Bronchial smooth muscle cell (primary cell): ENCODE results near the gene ACP7. TPM values are rescaled to one million over a fixed set of nuclear protein-coding genes. Genes with fewer than 3 reads are reported as not detected.

Experiments
- total RNA-seq: library from RNA; depleted of rRNA; stranded (reverse); fragments of >200 nt; gene quantifications from 2 replicates; pipeline ENCODE4 v1.2.1, GENCODE V29; 2014

Gene ACP7, protein sequence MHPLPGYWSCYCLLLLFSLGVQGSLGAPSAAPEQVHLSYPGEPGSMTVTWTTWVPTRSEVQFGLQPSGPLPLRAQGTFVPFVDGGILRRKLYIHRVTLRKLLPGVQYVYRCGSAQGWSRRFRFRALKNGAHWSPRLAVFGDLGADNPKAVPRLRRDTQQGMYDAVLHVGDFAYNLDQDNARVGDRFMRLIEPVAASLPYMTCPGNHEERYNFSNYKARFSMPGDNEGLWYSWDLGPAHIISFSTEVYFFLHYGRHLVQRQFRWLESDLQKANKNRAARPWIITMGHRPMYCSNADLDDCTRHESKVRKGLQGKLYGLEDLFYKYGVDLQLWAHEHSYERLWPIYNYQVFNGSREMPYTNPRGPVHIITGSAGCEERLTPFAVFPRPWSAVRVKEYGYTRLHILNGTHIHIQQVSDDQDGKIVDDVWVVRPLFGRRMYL
- total RNA-seq: 0.16 and 0.17 TPM in 2 replicates

DNA sequence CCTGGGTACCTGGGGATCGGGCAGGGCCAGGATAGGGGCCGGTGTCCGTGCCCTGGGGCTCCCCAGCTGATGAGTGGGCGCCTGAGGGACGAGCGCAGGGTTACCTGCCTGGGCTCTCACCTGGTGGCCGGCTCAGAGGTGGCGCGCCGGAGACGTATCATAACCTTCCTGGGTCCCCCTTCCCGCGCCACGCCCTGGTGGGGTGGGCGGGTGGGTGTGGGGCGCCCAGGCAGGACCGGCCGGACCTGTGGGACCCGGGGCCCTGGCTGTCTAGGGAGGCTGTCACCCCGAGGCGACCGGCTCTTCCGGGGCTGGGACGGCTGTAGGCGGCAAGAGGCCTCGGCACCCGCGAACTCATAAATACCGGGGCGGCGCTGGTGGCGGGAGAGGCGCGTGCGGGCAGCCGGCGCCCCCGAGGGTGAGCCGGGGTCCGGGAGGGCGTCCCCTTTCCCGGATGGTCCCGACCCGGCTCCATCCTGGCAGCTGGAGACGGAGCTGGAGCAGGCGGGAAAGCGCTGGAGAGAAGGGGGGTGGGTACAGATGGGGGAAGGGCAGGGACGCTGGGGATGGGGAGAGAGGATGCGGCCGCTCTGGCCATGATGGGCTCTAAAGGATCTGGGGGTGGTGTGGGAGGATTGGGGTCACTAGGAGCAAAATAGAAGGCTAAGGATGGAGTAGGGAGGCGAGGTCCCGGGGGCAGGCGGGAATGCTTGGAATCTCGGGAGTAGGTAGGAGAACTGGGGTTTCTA, at the start of gene ACP7:
ACP7 (plus strand) TSS at position 386 of the 749 bp plus-strand sequence. CDS start 902 bp downstream, outside the sequence.

DNA sequence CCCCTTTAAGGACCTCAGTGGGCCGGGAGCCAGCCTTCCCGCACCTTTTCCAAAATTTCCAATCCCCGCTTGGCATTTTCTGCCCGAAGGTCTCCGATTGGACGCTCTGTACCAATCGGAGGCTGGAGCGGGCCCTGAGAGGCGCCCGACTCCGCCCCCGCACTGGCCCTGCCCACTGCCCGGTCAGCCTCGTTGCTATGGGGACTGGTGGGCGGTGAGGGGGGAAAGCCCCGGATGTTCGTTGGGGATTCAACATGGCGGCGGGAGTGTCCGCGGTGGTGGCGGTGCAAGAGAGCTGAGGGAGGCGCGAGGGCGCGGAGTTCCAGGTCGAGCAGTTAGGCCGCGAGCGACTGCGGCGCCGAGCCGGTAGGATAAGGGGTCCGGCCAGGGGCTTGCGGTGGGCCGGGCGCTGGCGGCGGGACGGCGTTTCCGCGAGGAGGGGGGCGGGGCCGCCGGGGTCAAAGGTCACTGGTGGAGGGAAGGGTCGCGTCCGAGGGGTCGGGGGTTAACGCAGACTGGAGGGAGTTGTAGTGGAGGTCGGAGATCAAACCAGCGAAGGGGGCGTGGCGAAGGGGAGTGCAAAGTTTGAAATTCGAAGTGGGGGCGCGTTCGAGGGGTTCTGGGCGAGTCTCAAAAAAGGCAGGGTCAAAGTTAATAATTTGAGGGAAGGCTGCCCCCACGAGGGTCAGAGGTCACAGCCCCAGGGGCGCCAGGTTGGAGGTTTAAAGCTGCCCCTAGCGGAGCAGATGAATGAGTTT, 41.6 kb downstream of the ACP7 start, which contains the start of gene PAK4:
PAK4 (plus strand) TSS at position 233 of the 758 bp plus-strand sequence. CDS start 43,768 bp downstream, outside the sequence.

Other genes with a start within 250 kb of the ACP7 start
- gene HNRNPL, start 234.4 kb upstream of the ACP7 start, total RNA-seq: 117 and 176 TPM in 2 replicates
- 1.7 and 2.3 TPM in 2 replicates for gene RINL, start 206.1 kb upstream of the ACP7 start, total RNA-seq
- 66.5 and 68.5 TPM in 2 replicates for gene SIRT2, start 184.8 kb upstream of the ACP7 start, total RNA-seq
- 5.9 and 7.4 TPM in 2 replicates for gene NFKBIB, start 184.4 kb upstream of the ACP7 start, total RNA-seq
- gene CCER2, start 172.2 kb upstream of the ACP7 start, total RNA-seq: not detected in 2 replicates
- 10.6 and 11.2 TPM in 2 replicates for gene SARS2, start 153.6 kb upstream of the ACP7 start, total RNA-seq
- 19.8 and 29.9 TPM in 2 replicates for gene MRPS12, start 153.4 kb upstream of the ACP7 start, total RNA-seq
- 23.0 and 27.2 TPM in 2 replicates for gene FBXO17, start 108.6 kb upstream of the ACP7 start, total RNA-seq
- 1.9 and 4.5 TPM in 2 replicates for gene FBXO27, start 51.8 kb upstream of the ACP7 start, total RNA-seq
- 5.2 and 6.2 TPM in 2 replicates for gene PAK4, start 41.4 kb downstream of the ACP7 start, total RNA-seq
- gene NCCRP1, start 112.6 kb downstream of the ACP7 start, total RNA-seq: under 0.01 TPM in 1 of 2 replicates, not detected in the other
- gene SYCN, start 119.9 kb downstream of the ACP7 start, total RNA-seq: not detected in 2 replicates
- gene IFNL3, start 160.6 kb downstream of the ACP7 start, total RNA-seq: not detected in 2 replicates
- gene IFNL4, start 164.5 kb downstream of the ACP7 start, total RNA-seq: not detected in 2 replicates
- not detected in 2 replicates for gene IFNL2, start 184.0 kb downstream of the ACP7 start, total RNA-seq
- gene IFNL1, start 212.0 kb downstream of the ACP7 start, total RNA-seq: not detected in 2 replicates
- gene LRFN1, start 236.5 kb downstream of the ACP7 start, total RNA-seq: under 0.01 TPM in 2 replicates